Measurements from ENCODE around the gene THAP12.

Gene THAP12

GRCh38 chr11:76376746-76377558, 4.0 kb downstream of the THAP12 start:
- no peak for DNase-seq

GRCh38 chr11:76371170-76371569, 9.8 kb downstream of the THAP12 start:
- DNase-seq = no peak

- DNase-seq = no peak
Measured at GRCh38 chr11:76369406-76369805, 11.5 kb downstream of the THAP12 start.

GRCh38 chr11:76368490-76368889, 12.4 kb downstream of the THAP12 start:
- no peak for DNase-seq

- DNase-seq = no peak
Measured at GRCh38 chr11:76365038-76365679, 15.8 kb downstream of the THAP12 start.

- DNase-seq = no peak
Measured at GRCh38 chr11:76362716-76363115, 18.2 kb downstream of the THAP12 start.

- no peak for DNase-seq
Measured at GRCh38 chr11:76361776-76362175, 19.2 kb downstream of the THAP12 start.

- no peak for DNase-seq
Measured at GRCh38 chr11:76361374-76361773, 19.6 kb downstream of the THAP12 start.

- DNase-seq = no peak
Measured at GRCh38 chr11:76355172-76355571, 25.8 kb downstream of the THAP12 start.

GRCh38 chr11:76348348-76348747, 32.6 kb downstream of the THAP12 start:
- DNase-seq = no peak

- DNase-seq = no peak
Measured at GRCh38 chr11:76347466-76347865, 33.5 kb downstream of the THAP12 start.

GRCh38 chr11:76339221-76339620, 41.7 kb downstream of the THAP12 start:
- no peak for DNase-seq

- no peak for DNase-seq
Measured at GRCh38 chr11:76337923-76338322, 43.0 kb downstream of the THAP12 start.

GRCh38 chr11:76337469-76337868, 43.5 kb downstream of the THAP12 start:
- DNase-seq = no peak

- DNase-seq = no peak
Measured at GRCh38 chr11:76336597-76336996, 44.3 kb downstream of the THAP12 start.

- DNase-seq = no peak
Measured at GRCh38 chr11:76335842-76336241, 45.1 kb downstream of the THAP12 start.

- no peak for DNase-seq
Measured at GRCh38 chr11:76334826-76335389, 46.0 kb downstream of the THAP12 start.

- no peak for DNase-seq
Measured at GRCh38 chr11:76330651-76331050, 50.3 kb downstream of the THAP12 start.

- no peak for DNase-seq
Measured at GRCh38 chr11:76329983-76330382, 50.9 kb downstream of the THAP12 start.

GRCh38 chr11:76329084-76329648, 51.8 kb downstream of the THAP12 start:
- DNase-seq = no peak

GRCh38 chr11:76327756-76328388, 53.1 kb downstream of the THAP12 start:
- no peak for DNase-seq

- DNase-seq = no peak
Measured at GRCh38 chr11:76327202-76327601, 53.7 kb downstream of the THAP12 start.

- DNase-seq = no peak
Measured at GRCh38 chr11:76325185-76325584, 55.7 kb downstream of the THAP12 start.
